ENCODE measurements around the gene TPPP2. TPM values are rescaled to one million over a fixed set of nuclear protein-coding genes. Genes with fewer than 3 reads are reported as not detected.

The TPPP2 gene
- total RNA-seq, 1 experiment from 2014 or later: not detected

- DNase-seq (ENCODE audit: low spot score): no peak
Observed at GRCh38 chr14:21075719-21076437, 45.9 kb downstream of the TPPP2 start.

DNA sequence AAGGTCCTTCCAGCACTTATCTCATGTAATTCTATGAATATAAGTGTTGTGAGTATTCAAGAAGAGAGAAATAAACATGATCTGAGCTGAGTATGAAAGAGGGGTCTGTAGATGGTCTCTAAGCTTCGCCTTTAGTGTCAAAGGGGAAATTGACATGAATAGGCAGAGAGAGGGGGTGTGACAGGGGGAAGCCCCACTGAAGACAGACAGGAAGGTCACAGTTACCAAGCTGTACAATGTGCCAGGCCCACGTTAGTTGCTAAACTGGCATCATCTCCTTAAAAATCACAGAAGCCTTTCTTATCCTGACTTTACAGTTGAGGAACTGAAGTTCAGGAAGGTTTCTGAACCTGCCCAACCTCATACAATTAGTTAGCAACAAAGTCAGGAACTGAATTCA is 47.7 kb downstream of the TPPP2 start:
- no peak for DNase-seq (ENCODE audit: low spot score)

DNA sequence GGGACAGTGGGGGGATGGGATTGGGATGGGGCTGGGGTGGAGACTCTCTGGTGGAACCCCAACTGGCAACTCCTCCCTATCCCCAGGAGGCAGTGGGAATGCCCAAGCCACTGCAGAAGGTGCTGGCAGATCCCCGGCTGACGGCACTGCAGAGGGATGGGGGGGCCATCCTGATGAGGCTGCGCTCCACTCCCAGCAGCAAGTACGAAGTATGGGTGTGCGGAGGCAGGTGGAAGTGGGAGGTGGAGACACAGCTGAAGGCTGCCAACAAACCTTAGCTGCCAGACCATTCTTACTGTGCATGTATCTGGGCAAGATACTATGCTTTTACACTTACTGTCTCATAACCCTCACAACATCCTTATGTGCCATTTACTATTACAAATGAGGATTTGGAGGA is 48.3 kb downstream of the TPPP2 start:
- DNase-seq (ENCODE audit: low spot score): no peak

GRCh38 chr14:21078726-21079125 is 48.7 kb downstream of the TPPP2 start:
- DNase-seq (ENCODE audit: low spot score): no peak

- no peak for DNase-seq (ENCODE audit: low spot score)
Observed at GRCh38 chr14:21081521-21082142, 51.6 kb downstream of the TPPP2 start.

Other genes with a start within 250 kb of the TPPP2 start
- not detected in 2 replicates for gene RNASE6, start 248.9 kb upstream of the TPPP2 start, total RNA-seq (2014; rRNA removed; shearing (Covaris generic))
- not detected in 2 replicates for gene RNASE1, start 227.4 kb upstream of the TPPP2 start, total RNA-seq (2014; rRNA removed; shearing (Covaris generic))
- gene RNASE3, start 138.8 kb upstream of the TPPP2 start, total RNA-seq (2014; rRNA removed; shearing (Covaris generic)): not detected in 2 replicates
- not detected in 2 replicates for gene RNASE2, start 74.7 kb upstream of the TPPP2 start, total RNA-seq (2014; rRNA removed; shearing (Covaris generic))
- 55.4 and 71.8 TPM in 2 replicates for gene METTL17, start 40.2 kb upstream of the TPPP2 start, total RNA-seq (2014; rRNA removed; shearing (Covaris generic))
- not detected in 2 replicates for gene SLC39A2, start 30.9 kb upstream of the TPPP2 start, total RNA-seq (2014; rRNA removed; shearing (Covaris generic))
- 7.5 and 9.0 TPM in 2 replicates for gene NDRG2, start 5.2 kb upstream of the TPPP2 start, total RNA-seq (2014; rRNA removed; shearing (Covaris generic))
- not detected in 2 replicates for gene RNASE13, start 4.6 kb downstream of the TPPP2 start, total RNA-seq (2014; rRNA removed; shearing (Covaris generic))
- gene RNASE7, start 12.1 kb downstream of the TPPP2 start, total RNA-seq (2014; rRNA removed; shearing (Covaris generic)): not detected in 2 replicates
- not detected in 2 replicates for gene RNASE8, start 27.6 kb downstream of the TPPP2 start, total RNA-seq (2014; rRNA removed; shearing (Covaris generic))
- gene ARHGEF40, start 40.1 kb downstream of the TPPP2 start, total RNA-seq (2014; rRNA removed; shearing (Covaris generic)): 19.8 and 21.2 TPM in 2 replicates
- 5.9 and 12.0 TPM in 2 replicates for gene ZNF219, start 68.4 kb downstream of the TPPP2 start, total RNA-seq (2014; rRNA removed; shearing (Covaris generic))
- gene TMEM253, start 70.8 kb downstream of the TPPP2 start, total RNA-seq (2014; rRNA removed; shearing (Covaris generic)): 0.17 TPM in 1 of 2 replicates, not detected in the other
- gene OR5AU1, start 125.8 kb downstream of the TPPP2 start, total RNA-seq (2014; rRNA removed; shearing (Covaris generic)): not detected in 2 replicates
- gene HNRNPC, start 239.2 kb downstream of the TPPP2 start, total RNA-seq (2014; rRNA removed; shearing (Covaris generic)): 856 and 922 TPM in 2 replicates
- not detected in 2 replicates for gene RPGRIP1, start 249.9 kb downstream of the TPPP2 start, total RNA-seq (2014; rRNA removed; shearing (Covaris generic))